Central memory CD4-positive, alpha-beta T cell (primary cell): ENCODE measurements around the gene MAGEA11.
"Not testable (repeated sequence)": the region's sequence is repeated elsewhere in the genome, so short reads cannot be mapped to it uniquely, and the experiment has no call there.

ENCODE experiments used
- DNase-seq: peaks from one replicate; pipeline ENCODE4 v3.0.0; 2022

MAGEA11 gene

GRCh38 chrX:149718757-149719156 lies 6.9 kb downstream of the MAGEA11 start:
- no peak for DNase-seq

GRCh38 chrX:149720021-149720689 lies 8.3 kb downstream of the MAGEA11 start:
- DNase-seq: no peak

- not testable (repeated sequence) for DNase-seq
These were observed 9.4 kb downstream of the MAGEA11 start for GRCh38 chrX:149721241-149721640.

DNA sequence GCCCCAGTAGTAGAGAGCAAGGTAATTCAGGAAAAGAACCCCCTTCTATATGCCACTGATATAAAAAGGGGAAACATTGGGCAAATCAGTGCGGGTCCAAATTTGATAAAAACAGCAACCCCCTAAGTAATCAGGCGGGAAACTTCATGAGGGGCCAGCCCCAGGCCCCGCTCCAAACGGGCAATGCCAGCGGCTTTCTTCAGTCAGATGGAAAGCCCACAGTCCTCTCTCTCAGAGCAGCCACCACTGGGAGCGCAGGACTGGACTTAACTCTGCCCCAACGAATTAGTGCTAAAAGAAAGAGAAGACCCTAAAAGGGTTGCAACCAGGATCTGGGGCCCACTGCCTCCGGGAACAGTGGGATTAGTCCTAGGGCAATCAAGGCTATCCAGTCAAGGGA lies 9.9 kb downstream of the MAGEA11 start:
- no peak for DNase-seq

GRCh38 chrX:149723583-149724118 lies 11.8 kb downstream of the MAGEA11 start:
- not testable (repeated sequence) for DNase-seq

DNA sequence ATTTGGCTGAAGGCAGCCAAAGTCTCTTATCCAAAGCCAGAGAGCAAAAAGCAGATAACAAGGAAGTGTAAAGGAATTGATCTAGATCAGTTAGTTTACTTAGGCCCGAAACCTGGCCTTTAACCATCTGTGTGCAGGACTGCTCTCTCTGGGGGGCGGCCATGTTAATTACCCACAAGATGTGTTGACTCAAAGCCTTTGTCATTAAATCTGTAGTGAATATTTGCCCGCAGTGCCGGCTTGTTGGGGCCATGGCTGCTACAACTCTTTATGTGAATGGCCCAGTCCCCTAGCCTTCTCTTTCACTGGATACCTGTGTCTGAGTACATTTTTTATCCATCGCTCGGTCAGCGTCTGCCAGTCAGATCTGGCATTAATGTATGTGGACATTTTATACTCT lies 15.4 kb downstream of the MAGEA11 start:
- DNase-seq: not testable (repeated sequence)

DNA sequence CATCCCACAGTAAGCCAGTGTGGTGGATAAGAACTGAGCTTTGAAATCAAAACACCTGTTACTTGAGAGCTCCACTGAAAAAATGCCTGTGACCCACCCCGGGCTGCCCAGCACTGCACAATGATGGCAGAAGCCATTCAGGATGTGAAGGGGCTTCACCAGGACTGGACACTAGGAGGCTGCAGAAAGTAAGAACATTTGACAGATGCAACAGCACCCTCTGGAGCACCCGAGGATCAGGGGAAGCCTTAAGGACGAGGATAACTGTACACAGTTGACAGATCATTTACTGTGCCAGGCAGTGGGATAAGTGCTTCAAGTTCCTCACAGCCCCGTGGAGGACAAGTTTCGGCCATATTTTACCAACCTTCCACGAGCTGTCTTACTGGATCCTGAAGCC lies 30.4 kb downstream of the MAGEA11 start:
- DNase-seq: not testable (repeated sequence)

GRCh38 chrX:149746390-149747007 lies 34.6 kb downstream of the MAGEA11 start:
- not testable (repeated sequence) for DNase-seq

- no peak for DNase-seq
These were observed 45.6 kb downstream of the MAGEA11 start for GRCh38 chrX:149757206-149758067.

GRCh38 chrX:149758068-149758714 lies 46.3 kb downstream of the MAGEA11 start:
- no peak for DNase-seq

GRCh38 chrX:149758715-149759078 lies 46.8 kb downstream of the MAGEA11 start:
- DNase-seq: not testable (repeated sequence)

DNA sequence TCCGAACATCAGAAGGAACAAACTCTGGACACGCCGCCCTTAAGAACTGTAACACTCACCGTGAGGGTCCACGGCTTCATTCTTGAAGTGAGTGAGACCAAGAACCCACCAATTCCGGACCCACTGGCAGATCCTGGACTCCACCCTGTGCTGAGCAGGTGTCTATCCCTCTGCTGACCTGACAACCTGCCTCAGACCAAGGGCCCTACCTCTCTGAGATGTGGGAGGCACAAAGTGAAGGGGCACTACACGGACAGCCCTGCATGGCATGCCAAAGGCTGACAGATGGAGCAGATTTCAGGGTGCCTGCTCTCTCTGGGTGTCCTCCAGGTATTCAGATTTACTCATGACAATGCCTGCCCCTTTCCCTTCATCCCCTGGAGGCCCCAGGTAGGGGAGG lies 48.0 kb downstream of the MAGEA11 start:
- DNase-seq: no peak

- no peak for DNase-seq
These were observed 49.1 kb downstream of the MAGEA11 start for GRCh38 chrX:149760965-149761364.

DNA sequence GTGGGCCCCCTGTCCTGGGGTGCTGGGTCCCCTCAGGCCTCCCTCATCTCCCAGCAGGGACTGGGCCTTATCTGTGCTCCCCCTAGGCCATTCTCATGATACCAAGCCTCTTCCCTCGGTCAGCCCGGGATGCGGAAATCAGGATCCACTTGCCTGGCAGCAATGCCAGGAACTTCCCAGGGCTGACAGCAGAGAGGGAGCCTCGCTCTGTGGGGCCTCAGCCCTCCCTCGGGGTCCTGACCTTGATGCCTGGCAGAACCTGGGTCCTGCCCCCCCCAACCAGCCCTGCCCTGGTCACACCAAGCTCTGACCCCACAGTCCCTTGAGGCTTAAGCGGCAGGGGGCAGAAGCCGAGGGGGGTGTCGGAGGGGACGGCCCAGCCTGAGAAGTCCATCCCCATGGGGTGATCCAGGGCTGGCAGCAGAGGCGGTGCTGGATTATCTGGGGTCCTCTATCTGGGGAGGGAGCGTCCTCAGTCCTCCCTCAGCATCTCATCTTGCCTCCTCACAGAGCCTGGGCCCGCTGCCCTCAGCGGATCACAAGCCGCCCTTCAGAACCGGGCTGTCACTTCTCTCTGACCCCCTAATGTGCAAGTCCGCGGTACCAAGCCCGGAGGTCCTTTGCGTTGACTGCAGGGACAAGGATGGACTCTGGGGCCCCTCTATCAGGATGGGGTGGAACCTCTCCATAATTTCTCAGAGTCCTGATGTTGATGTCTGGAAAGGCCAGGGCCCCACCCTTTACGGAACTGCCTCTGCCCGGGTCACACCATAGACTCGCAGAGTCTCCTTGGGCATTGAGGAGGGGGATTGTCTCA lies 50.2 kb downstream of the MAGEA11 start:
- DNase-seq: not testable (repeated sequence)

GRCh38 chrX:149762696-149763614 lies 51.1 kb downstream of the MAGEA11 start:
- DNase-seq: no peak
